Left lung (tissue), 10 donors: Measurements from ENCODE around the gene ADAMTS10. TPM values are rescaled to one million over a fixed set of nuclear protein-coding genes. Genes with fewer than 3 reads are reported as not detected.
A peak's percentile ranks its signal among the peaks of the same experiment; 100 is the strongest.
"Not testable (repeated sequence)": the region's sequence is repeated elsewhere in the genome, so short reads cannot be mapped to it uniquely, and the experiment has no call there.

Source experiments
- ATAC-seq: fragments of 200-7000 bp; cut with Tn5 transposase; one replicate; pipeline ENCODE4 v1.9.1; 2020; ENCODE audit warnings: moderate library complexity
- DNase-seq, 4 donors: peaks; one replicate each; pipeline ENCODE4 v3.0.0-alpha.2; 2013 to 2020
- H3K27ac ChIP-seq, 2 donors: fragments of 200-600 bp; sonication (generic) in 1 of 2; one replicate each; pipeline versions ENCODE4 v1.5.0 to v1.8.0; 2020 to 2021
- H3K27me3 ChIP-seq, 2 donors: fragments of 200-600 bp; sonication (generic) in 1 of 2; one replicate each; pipeline versions ENCODE4 v1.5.0 to v1.8.0; 2020 to 2021
- H3K36me3 ChIP-seq, 2 donors: fragments of 200-600 bp; sonication (generic) in 1 of 2; one replicate each; pipeline versions ENCODE4 v1.5.0 to v1.8.0; 2020 to 2021
- H3K4me1 ChIP-seq, 2 donors: fragments of 200-600 bp; one replicate each; pipeline ENCODE4 v1.8.0; 2021
- H3K4me3 ChIP-seq, 2 donors: fragments of 200-600 bp; sonication (generic) in 1 of 2; one replicate each; pipeline versions ENCODE4 v1.5.0 to v1.8.0; 2020 to 2021; ENCODE audit warnings: mild to moderate bottlenecking in 1 of 2
- H3K9me3 ChIP-seq, 2 donors: fragments of 200-600 bp; sonication (generic) in 1 of 2; one replicate each; pipeline versions ENCODE4 v1.5.0 to v1.8.0; 2020 to 2021
- CTCF ChIP-seq, 2 donors: fragments of 200-600 bp; sonication (generic) in 1 of 2; IDR thresholded peaks; one replicate each; pipeline versions ENCODE4 v1.5.0 to v1.8.0; 2021; ENCODE audit warnings: antibody characterized with exemption in 2 of 2
- intact Hi-C, 2 donors: fragments of 100-400 bp; cut with DNase I; formaldehyde crosslinking; loops; one replicate each; pipeline versions ENCODE4 v1.11.2 to v1.14.2; 2022
- polyA plus RNA-seq, 6 donors: library from polyadenylated mRNA; unstranded; fragments of 120-200 nt; gene quantifications; one replicate each; pipeline ENCODE4 v1.2.1, GENCODE V29; 2013; ENCODE audit not compliant: insufficient read length in 6 of 6
- total RNA-seq, 2 donors: library from RNA; stranded (reverse); fragmentation: NEBNext Ultra II Directional; extraction: Animal tissue kit (Norgen Biotek cat#: 25700); gene quantifications; one replicate each; pipeline ENCODE4 v1.2.1, GENCODE V29; 2021
- donor health status: DM: no; HTN: yes; CAD: no.
- donor health status: DM: no; HTN: no; CAD: no.

The ADAMTS10 gene
- total and polyA plus RNA-seq, 8 donors = 18.5 to 72.2 (median 56.9) TPM

GRCh38 chr19:8578642-8579265 lies 31.8 kb downstream of the ADAMTS10 start:
- peak; percentile 56 to 88 (median 73) for DNase-seq
- peak; percentile 59 for ATAC-seq
- peaks cover 0 to 8% of the 10 kb centered on the region in 2 donors for H3K27me3 ChIP-seq
- no peak overlapping the region for H3K4me3 ChIP-seq
- intact Hi-C loops = no loop called here
- peak; percentile 94 to 96 for TF ChIP-seq CTCF (IDR thresholded peaks at IDR 0.05)
- no peaks in the 10 kb centered on the region for H3K36me3 ChIP-seq
- H3K9me3 ChIP-seq = no peaks in the 10 kb centered on the region
- no peak overlapping the region for H3K27ac ChIP-seq
- peaks cover 7 to 56% of the 10 kb centered on the region in 2 donors for H3K4me1 ChIP-seq

GRCh38 chr19:8577741-8578140 lies 32.8 kb downstream of the ADAMTS10 start:
- Histone ChIP-seq H3K27ac (peak overlapping the region in 1 of 2 donors; percentile 90), H3K4me1 (peaks cover 7 to 66% of the 10 kb centered on the region in 2 donors), H3K36me3 (no peaks in the 10 kb centered on the region), H3K9me3 (no peaks in the 10 kb centered on the region), H3K4me3 (peak overlapping the region in 1 of 2 donors; percentile 57), H3K27me3 (peaks cover 0 to 8% of the 10 kb centered on the region in 2 donors)
- DNase-seq = no peak
- no peak for ATAC-seq
- TF ChIP-seq CTCF (IDR thresholded peaks at IDR 0.05) = no peak
- intact Hi-C loops = no loop called here

GRCh38 chr19:8577247-8577646 lies 33.3 kb downstream of the ADAMTS10 start, which contains the start of gene MYO1F:
TSS of gene MYO1F (minus strand) at chr19:8577442. CDS start at chr19:8577309, 133 bp downstream.
- intact Hi-C loops = no loop called here
- DNase-seq (peak in 2 of 4 donors; percentile 83 to 94), ATAC-seq (peak; percentile 53)
- peaks cover 0 to 8% of the 10 kb centered on the region in 2 donors for H3K27me3 ChIP-seq
- no peak for TF ChIP-seq CTCF (IDR thresholded peaks at IDR 0.05)
- H3K4me1 ChIP-seq = peaks cover 7 to 71% of the 10 kb centered on the region in 2 donors
- H3K4me3 ChIP-seq = peak within 1 kb of the TSS; percentile 21 to 57
- H3K27ac ChIP-seq = peak within 1 kb of the TSS; percentile 40 to 90
- no peaks in the 10 kb centered on the region for H3K9me3 ChIP-seq
- H3K36me3 ChIP-seq = no peaks in the 10 kb centered on the region

- intact Hi-C loops = no loop called here
- H3K36me3 ChIP-seq = no peaks in the 10 kb centered on the region
- peak overlapping the region; percentile 40 to 90 for H3K27ac ChIP-seq
- peak overlapping the region; percentile 21 to 57 for H3K4me3 ChIP-seq
- H3K9me3 ChIP-seq = no peaks in the 10 kb centered on the region
- H3K4me1 ChIP-seq = peaks cover 7 to 79% of the 10 kb centered on the region in 2 donors
- H3K27me3 ChIP-seq = peaks cover 0 to 8% of the 10 kb centered on the region in 2 donors
- TF ChIP-seq CTCF (IDR thresholded peaks at IDR 0.05) = no peak
- DNase-seq = peak in 1 of 4 donors; percentile 52
- ATAC-seq = peak; percentile 22
Observed at GRCh38 chr19:8576273-8576993, 34.1 kb downstream of the ADAMTS10 start.

GRCh38 chr19:8575467-8575997 lies 35.0 kb downstream of the ADAMTS10 start:
- peak overlapping the region; percentile 21 to 57 for H3K4me3 ChIP-seq
- ATAC-seq (peak; percentile 2), DNase-seq (no peak)
- peaks cover 0 to 8% of the 10 kb centered on the region in 2 donors for H3K27me3 ChIP-seq
- H3K9me3 ChIP-seq = no peaks in the 10 kb centered on the region
- H3K36me3 ChIP-seq = no peaks in the 10 kb centered on the region
- intact Hi-C loops = no loop called here
- H3K4me1 ChIP-seq = peaks cover 11 to 86% of the 10 kb centered on the region in 2 donors
- H3K27ac ChIP-seq = peak overlapping the region; percentile 10 to 90
- TF ChIP-seq CTCF (IDR thresholded peaks at IDR 0.05) = no peak

GRCh38 chr19:8574619-8574922 lies 35.9 kb downstream of the ADAMTS10 start:
- intact Hi-C loops, ATAC-seq, DNase-seq, H3K9me3 ChIP-seq, H3K27ac ChIP-seq, H3K27me3 ChIP-seq, H3K36me3 ChIP-seq: not testable (repeated sequence)
- peak overlapping the region in 1 of 2 donors; percentile 57 for H3K4me3 ChIP-seq
- peaks cover 11 to 87% of the 10 kb centered on the region in 2 donors for H3K4me1 ChIP-seq
